Activated CD8-positive, alpha-beta memory T cell treated with anti-CD3 and anti-CD28 coated beads, Interleukin-2, amount 50 U/mL, for 24 hours (primary cell): ENCODE data around the gene CBLC.

Experiments
- DNase-seq: peaks from one replicate; pipeline ENCODE4 v3.0.0-alpha.2; 2020; ENCODE audit errors: extremely low read depth

The CBLC gene, protein sequence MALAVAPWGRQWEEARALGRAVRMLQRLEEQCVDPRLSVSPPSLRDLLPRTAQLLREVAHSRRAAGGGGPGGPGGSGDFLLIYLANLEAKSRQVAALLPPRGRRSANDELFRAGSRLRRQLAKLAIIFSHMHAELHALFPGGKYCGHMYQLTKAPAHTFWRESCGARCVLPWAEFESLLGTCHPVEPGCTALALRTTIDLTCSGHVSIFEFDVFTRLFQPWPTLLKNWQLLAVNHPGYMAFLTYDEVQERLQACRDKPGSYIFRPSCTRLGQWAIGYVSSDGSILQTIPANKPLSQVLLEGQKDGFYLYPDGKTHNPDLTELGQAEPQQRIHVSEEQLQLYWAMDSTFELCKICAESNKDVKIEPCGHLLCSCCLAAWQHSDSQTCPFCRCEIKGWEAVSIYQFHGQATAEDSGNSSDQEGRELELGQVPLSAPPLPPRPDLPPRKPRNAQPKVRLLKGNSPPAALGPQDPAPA

DNA sequence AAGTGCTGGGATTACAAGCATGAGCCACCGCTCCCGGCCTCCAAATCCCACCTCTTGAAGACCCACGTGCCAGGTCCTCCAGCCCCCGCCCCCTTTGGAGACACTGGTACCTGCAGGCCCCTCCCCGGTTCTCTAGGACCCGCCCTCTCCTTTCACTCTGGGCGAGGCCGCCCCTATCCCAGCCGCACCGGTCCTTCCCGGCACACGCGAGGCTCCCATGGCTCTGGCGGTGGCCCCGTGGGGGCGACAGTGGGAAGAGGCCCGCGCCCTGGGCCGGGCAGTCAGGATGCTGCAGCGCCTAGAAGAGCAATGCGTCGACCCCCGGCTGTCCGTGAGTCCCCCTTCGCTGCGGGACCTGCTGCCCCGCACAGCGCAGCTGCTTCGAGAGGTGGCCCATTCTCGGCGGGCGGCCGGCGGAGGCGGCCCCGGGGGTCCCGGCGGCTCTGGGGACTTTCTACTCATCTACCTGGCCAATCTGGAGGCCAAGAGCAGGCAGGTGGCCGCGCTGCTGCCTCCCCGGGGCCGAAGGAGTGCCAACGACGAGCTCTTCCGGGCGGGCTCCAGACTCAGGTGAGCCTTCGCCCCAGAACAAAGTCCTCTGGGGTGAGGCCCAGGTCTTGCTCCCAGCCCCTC lies at the start of gene CBLC:
CBLC (plus strand) TSS at position 176 of the 633 bp plus-strand sequence; CDS start at position 218, 42 bp downstream.
- DNase-seq: no peak

DNA sequence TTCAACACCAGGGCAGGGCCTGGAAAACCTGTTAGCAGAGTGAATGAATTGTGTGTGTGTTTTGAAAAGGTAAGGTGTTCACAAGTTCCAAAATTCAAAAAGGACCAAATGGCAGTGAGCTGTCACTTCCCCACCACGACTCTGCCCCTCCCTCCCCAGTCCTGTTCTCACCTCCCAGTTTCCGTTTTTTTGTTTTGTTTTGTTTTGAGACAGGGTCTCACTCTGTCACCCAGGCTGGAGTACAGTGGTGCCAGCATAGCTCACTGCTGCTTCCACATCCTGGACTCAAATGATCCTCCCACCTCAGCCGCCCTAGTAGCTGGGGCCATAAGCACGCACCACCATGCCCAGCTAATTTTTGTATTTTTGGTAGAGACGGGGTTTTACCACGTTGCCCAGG lies 49.5 kb upstream of the CBLC start:
- no peak for DNase-seq

DNA sequence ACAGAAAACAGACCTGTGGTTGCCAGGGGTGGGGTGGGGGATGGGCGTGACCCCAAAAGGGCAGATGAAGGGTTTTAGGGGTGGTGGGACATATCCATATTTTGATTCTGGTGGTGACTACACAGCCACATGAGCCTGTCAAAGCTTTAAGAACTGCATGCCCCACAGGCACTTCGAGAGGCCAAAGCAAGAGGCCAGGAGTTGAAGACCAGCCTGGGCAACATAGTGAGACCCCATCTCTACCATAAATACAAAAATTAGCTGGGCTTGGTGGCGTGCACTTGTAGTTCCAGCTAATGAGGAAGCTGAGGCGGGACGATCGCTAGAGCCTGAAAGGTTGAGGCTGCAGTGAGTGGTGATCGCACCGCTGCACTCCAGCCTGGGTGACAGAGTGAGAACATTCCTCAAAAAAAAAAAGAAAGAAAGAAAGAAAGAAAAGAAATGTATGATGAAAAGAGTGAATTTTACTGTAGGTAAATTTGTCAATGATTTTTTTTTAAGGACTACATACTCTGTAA lies 48.1 kb upstream of the CBLC start:
- DNase-seq: no peak

DNA sequence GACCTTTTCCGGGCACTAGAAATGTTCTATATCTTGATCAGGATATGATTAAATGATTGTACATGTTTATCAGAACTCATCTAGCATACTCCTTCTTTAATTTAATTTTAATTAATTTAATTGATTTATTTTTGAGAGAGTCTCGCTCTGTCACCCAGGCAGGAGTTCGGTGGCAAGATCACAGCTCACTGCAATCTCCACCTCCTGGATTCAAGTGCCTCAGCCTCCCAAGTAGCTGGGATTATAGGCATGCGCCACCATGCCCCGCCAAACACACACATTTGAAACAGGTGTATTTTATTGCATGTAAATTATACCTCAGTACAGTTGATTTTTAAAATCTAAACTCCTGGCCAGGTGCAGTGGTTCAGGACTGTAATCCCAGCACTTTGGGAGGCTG lies 46.6 kb upstream of the CBLC start:
- DNase-seq: no peak

DNA sequence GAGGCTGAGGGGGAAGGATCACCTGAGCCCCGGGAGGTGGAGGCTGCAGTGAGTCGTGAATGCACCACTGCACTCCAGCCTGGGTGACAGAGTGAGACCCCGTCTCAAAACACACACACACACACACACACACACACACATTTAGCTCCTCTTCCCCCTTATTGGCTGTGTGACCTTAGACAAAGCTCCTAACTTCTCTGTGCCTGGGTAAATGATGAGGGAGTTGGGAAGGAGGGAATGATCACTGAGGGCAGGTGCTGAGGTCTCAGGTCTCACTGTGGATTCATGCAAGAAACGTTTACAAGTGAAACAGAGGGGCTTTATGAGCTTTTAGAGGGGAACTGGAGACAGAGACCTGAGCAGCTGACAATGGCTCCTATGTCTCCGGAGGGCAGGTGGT lies 46.1 kb upstream of the CBLC start:
- DNase-seq: no peak

DNA sequence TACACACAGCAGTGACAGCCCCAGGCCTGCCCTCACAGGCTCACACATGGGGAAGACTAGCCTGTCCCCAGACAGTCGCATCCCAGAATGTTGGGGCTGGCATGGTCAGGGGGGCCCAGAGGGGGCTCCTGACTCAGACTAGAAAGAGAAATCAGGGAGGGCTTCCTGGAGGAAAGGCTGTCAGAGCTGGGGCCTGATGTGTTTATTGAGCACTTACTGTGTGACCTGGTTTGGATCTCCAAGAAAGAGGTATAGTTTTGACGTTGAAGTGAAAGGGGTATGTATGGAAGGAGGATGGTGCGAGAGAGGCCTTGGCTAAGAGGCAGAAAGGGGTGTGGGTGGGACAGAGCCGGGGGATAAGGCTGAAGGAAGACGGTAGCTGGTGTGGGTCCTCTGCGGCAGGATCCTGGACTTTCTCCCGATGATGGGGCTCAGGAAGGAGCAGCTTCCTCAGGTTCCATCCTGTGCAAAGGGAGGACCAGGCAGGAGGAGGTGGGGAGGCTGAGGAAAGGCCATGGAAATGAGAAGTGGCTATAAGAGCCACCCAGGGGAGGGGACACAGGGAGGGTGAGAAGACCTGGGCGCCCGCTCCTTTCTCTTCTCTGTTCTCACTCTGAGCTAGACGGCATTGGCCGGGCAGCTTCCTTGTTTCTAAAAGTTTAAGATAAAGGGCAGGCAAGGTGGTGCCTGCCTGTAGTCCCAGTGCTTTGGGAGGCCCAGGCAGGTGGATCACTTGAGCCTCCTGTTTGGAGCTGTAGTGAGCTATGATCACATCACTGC lies 45.3 kb upstream of the CBLC start:
- DNase-seq: no peak

DNA sequence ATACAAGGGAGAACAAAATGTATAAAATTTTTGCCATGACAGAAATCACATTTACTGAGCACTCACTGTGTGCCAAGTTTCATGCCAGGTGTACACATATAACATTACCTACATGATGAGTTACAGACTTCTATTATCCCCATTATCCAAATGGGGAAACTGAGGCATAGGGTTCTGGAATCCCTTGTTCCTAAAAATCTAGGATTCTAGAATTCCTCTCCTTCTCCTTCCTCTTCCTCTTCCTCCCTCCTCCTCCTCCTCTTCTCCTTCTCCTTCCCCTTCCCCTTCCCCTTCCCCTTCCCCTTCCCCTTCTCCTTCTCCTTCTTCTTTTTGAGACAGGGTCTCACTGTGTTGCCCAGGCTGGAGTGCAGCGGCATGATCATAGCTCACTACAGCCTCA lies 43.3 kb upstream of the CBLC start:
- no peak for DNase-seq

DNA sequence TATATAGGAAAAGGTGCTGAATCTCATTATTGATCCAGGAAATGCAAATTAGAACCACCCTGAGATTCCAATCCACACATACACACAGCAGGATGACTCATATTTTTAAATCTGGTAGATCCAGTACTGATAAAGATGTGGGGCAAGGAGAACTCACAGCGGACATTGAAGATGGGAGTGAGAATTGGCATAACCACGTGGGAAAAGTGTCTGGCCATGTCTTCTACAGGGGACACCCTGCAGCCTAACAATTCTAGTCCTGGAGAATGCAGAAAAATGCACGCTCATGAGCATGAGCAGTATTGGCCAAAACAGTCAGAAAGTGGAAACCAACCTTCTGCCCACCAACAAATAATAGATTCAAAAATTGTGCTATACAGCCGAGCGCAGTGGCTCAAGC lies 42.7 kb upstream of the CBLC start:
- DNase-seq: no peak

DNA sequence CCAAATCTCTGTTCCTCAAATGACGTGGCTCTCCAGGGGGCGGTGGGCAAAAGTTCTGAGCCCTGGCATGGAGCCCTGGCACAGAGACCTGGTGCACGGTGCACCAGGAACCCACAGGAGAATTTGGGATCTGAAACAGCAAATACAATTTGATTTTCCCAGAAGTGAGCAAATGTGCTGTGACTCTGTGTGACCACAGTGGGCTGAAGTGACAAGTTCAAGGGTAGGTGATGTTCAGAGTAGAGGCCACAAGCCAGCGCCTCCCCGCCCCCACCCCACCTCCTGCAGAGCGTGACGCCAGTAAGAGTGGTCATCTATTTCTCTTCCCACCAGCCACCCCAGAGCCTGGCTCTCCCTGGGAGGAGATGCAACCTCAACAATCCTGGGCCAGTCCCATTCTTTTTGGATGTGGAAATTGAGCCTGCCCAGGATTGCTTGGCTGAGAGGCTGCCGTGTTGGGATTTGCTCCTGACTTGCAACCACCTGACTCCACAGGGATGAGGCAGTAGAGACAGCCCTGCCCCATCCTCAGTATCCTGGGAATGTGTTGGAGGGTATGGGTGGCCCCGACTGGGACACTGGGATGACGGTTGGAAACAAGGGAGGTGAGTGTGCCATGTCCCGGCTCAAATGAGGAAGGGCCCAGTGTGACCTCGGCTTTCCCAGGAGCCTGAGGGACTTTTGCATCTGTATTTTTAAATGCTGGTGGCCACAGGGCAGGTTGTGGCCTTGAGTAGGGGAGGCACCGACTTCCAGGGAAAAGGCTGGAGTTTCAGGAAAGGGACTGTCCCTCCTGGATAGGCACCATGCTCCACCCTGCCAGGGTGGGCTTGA lies 40.2 kb upstream of the CBLC start:
- DNase-seq: no peak

DNA sequence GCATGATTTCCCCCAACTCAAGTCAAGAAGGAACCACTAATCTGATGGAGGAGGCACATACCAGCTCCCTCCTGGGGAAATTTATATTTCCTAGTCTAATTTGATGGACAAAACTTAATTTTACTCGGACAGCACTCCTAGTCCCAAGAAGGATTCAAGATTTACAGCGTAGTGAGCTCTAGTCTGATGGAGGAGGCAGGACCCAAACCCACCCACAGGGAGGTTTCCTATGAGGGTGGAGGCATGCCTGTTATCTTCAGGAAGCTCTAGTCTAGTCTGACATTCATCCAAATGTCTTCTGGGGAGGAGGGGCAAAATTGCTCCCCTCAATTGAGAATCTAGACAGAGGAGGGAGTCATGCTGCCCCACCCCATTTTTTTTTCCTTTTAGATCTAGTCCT lies 39.6 kb upstream of the CBLC start:
- DNase-seq: no peak

DNA sequence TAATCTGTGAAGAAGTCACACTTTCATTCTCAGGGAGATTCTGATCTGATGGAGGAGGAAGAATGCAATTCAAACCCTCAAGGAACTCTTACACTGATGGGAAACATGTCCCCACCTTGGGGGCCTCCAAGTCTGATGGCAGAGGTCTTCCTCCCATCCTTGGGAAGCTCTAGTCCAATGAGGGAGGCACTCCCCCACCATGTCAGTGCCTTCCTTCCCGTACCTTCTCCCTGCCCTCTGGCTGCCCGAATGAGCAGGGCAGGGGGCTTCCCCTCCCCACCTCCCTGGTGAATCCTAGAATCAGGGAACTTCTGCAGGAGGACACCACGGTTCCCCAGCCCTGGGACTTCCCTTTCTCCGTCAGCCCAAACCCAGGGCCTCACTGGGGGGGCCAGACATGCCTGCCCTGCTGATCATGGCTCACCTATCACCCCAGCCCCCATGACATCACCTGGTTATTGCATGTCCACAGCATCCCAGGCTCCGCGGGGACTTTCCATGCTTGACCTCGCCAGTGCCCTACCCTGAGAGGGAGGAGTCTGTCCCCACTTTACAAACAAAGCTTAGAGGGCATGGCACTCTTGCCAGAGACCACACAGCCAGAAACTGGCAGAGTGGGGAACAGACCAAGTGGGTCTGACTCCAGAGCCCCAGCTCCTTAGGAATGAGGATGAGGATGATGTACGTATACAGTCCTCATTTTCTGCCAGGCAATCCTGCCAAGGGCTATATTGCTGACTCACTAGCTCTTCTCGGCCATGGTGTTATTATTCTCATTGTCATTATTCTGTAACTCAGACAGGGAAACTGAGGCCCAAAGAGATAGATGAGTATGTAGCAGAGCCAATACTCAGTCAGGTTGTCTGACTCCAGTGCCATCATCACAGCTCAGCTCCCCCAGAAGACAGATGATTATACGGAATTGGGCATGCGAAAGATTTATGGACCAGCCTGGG lies 38.8 kb upstream of the CBLC start:
- no peak for DNase-seq

DNA sequence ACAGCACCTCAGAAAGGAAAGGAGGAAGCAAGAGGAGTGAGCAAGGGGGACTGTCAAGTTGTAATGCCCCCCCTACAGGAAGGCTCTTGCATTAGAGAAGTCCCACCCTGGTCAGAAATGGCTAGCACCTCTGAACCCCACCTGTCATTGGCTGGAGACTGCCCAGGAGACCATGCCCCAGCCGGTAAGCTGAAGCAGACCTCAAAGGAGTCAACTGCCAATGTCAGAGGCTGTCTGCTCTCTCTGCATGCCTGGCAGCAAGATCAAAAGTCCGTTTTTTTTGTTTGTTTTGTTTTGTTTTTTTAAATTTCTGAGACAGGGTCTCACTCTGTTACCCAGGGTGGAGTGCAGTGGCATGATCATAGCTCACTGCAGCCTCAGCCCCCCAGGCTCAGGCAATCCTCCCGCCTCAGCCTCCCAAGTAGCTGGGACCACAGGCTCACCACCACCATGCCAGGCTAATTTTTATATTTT lies 37.3 kb upstream of the CBLC start:
- DNase-seq: no peak

DNA sequence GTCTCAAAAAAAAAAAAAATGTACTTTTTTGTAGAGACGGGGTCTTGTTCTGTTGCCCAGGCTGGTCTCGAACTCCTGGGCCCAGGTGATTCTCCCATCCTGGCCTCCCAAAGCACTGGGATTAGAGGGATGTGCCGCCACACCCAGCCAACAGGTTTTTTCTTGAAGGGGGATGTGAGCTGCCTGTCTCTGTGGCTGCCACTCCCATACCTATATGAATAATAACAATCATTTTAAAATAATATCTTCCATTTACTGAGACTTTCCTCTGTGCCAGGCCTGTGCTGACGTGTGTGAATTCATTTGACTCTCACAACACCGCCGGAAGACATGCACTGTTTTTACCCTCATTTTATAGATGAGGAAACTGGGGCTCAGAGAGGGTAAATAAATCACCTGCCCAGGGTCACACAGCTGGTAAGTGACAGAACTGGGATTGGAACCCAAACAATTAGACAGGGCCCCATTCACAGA lies 36.4 kb upstream of the CBLC start:
- DNase-seq: no peak

DNA sequence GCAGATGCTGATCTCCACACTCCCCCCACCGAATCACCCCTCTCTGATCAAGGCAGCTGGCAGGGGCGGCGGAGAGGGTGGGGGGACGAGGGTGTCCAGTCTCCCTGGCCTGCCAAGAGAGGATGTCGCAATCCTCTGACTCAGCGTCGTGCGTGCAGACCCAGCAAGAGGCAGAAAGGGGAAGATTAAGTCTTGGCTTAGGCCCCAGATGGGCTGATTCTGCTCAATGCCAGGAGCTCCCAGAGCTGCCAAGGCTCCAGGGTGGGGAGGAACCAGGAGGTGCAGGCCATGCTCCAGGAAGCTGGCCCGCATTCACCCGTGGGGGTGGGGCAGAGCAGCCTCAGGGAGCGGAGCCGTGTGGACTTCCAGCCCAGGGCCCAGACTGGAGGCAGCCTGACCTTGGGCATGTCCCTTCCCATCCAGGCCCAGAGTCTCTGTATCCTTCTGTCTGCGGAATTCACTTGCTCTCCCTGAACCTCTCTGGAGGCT lies 35.8 kb upstream of the CBLC start:
- DNase-seq: no peak

DNA sequence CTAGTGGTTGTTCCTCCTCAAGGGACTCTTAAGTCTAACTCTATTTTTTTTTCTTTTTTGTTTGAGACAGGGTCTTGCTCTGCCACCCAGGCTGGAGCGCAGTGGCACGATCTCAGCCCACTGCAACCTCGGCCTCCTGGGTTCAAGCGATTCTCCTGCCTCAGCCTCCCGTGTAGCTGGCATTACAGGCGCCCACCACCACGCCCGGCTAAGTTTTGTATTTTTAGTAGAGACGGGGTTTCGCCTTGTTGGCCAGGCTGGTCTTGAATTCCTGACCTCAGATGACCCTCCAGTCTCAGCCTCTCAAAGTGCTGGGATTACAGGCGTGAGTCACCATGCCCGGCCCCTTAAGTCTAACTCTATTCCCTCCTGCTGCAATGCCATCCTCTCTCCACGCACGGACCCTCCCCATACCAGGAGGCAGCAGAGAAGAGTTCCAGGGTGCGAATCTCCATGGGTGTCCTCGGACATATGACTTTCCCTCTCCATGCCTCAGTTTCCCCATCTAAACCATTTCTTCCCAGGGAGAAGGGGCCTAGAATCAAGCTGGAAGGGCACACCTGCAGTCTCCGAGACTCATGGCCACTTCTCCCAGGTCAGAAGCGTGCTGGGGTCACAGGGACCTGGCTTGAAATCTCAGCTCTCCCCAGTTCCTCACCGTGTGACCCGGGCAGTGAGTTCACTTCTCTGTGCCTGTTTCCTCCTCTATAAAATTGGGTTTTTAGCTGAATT lies 35.2 kb upstream of the CBLC start:
- DNase-seq: no peak

DNA sequence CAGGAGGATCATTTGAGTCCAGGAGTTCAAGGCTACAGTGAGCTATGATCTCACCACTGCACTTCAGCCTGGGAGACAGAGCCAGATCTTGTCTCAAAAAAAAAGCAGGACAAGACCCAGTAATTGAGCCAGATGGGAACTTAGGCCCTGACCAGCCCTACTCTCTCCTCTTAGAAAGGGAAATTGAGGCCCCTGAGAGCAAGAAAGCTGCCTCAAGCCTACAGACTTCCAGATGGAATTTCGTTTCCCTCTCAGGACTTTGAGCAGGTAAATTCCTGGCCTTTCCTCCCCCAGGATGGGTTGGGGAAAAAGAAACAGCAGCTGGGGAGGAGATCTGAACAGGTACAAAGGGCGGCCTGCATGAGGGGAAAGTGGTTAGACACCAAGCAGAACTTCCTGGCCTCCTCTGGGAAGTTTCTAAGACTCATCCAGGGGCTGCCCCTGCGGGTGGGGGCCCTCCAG lies 32.8 kb upstream of the CBLC start:
- DNase-seq: no peak

DNA sequence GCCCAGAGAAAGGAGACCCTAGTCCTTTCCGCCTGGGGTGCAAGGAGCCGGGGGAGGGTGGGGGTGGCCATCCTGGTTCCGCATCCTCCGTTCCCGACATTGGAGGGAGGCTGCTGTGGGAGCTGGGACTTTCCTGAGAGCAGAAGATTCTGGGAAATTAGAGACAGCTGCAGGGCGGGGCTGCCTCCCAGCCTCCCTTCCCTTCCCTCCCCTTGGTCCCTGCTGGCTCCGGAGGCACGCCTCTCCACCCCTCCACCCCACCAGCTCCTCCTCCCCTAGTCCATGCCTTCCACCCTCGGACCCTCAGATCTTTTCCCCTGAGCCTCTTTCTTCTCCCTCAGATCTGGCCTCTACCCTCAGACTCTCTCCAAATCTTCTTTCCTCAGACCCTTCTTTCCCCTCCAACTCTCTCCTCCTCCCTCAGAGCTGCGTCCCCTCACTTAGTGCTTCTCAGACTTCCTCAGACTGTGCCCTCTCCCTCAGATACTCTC lies 32.3 kb upstream of the CBLC start:
- no peak for DNase-seq

DNA sequence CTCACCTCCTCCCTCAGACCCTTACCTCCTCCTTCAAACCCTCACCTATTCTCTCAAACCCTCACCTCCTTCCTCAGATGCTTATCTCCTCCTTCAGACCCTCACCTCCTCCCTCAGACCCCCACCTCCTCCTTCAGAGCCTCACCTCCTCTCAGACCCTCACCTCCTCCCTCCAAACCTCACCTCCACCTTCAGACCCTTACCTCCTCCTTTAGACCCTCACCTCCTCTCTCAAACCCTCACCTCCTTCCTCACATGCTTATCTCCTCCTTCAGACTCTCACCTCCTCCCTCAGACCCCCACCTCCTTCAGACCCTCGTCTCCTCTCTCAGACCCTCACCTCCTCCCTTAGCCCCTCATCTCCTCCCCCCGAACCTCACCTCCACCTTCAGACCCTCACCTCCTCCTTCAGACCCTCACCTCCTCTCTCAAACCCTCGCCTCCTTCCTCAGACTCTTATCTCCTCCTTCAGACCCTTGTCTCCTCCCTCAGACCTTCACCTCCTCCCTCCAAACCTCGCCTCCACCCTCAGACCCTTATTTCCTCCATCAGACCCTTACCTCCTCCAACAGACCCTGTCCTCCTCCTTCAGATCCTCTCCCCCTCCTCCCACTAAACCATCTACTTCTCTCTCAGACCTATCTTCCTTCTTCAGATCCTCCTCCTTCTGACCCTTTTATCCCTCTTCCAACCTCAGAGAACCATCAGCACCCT lies 31.6 kb upstream of the CBLC start:
- no peak for DNase-seq
